ENCODE data around the gene C20orf202.

DNA sequence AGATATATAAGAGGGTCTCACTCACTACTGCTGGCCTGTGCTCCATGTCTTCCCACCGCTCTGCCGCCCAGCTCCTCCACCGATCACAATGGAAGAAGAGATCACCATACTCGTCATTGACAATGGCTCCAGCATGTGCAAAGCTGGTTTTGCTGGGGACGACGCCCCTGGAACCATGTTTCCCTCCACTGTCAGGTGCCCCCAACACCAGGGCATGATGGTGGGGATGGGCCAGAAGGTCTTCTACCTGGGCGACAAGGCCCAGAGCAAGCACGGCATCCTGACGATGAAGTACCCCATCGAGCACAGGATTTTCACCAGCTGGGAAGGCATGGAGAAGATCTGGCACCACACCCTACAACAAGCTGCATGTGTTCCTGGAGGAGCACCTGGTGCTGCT lies 42.8 kb upstream of the C20orf202 start:
- no peak for TF ChIP-seq POLR2A (IDR thresholded peaks at IDR 0.05; ENCODE audit: extremely low read depth, insufficient read length)
- TF ChIP-seq, protein P1, sequence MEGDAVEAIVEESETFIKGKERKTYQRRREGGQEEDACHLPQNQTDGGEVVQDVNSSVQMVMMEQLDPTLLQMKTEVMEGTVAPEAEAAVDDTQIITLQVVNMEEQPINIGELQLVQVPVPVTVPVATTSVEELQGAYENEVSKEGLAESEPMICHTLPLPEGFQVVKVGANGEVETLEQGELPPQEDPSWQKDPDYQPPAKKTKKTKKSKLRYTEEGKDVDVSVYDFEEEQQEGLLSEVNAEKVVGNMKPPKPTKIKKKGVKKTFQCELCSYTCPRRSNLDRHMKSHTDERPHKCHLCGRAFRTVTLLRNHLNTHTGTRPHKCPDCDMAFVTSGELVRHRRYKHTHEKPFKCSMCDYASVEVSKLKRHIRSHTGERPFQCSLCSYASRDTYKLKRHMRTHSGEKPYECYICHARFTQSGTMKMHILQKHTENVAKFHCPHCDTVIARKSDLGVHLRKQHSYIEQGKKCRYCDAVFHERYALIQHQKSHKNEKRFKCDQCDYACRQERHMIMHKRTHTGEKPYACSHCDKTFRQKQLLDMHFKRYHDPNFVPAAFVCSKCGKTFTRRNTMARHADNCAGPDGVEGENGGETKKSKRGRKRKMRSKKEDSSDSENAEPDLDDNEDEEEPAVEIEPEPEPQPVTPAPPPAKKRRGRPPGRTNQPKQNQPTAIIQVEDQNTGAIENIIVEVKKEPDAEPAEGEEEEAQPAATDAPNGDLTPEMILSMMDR (IDR thresholded peaks at IDR 0.05; ENCODE audit: low read depth, low read length) = no peak
- TF ChIP-seq, protein P2, sequence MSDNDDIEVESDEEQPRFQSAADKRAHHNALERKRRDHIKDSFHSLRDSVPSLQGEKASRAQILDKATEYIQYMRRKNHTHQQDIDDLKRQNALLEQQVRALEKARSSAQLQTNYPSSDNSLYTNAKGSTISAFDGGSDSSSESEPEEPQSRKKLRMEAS (IDR thresholded peaks at IDR 0.05; ENCODE audit: low read depth, low read length) = no peak

All from NB4 (cell line).